SK-N-SH (cell line): ENCODE data around the gene NFKB1. TPM values are rescaled to one million over a fixed set of nuclear protein-coding genes. Genes with fewer than 3 reads are reported as not detected.

Experiments
- CTCF ChIA-PET: fragments of 300-600, 350-600 bp; formaldehyde crosslinking; extraction: SDS; loops from one replicate; lab custom pipeline; 2021; lab: Yijun Ruan, JAX
- POLR2A ChIA-PET: fragments of 350-600 bp; sonication (Branson Sonifier 250); formaldehyde crosslinking; extraction: SDS; loops from one replicate; lab custom pipeline; 2020; ENCODE audit warnings: antibody characterized with exemption, inconsistent platforms; lab: Yijun Ruan, JAX
- DNase-seq: peaks from one replicate; pipeline ENCODE4 v3.0.0; 2012
- H2AFZ ChIP-seq: fragments of 200-600 bp; sonication (generic); 2 replicates; pipeline ENCODE4 v1.8.1; 2016; ENCODE audit warnings: antibody characterized with exemption, mild to moderate bottlenecking, low read depth
- H3F3A ChIP-seq: fragments of 200-600 bp; sonication (generic); replicated peaks from 2 replicates; pipeline ENCODE3; 2016; ENCODE audit warnings: antibody characterized with exemption, mild to moderate bottlenecking; ENCODE audit not compliant: insufficient read depth
- H3K27ac ChIP-seq, 2 experiments: fragments of 200-500 bp in 1 of 2; fragments of 200-600 bp in 1 of 2; sonication (Bioruptor generic) in 1 of 2; sonication (generic), shearing (Covaris generic) in 1 of 2; 2 replicates each; pipeline versions ENCODE4 v1.5.1 to v1.6.1; 2014 to 2016; ENCODE audit warnings: low read depth in 2 of 2, inconsistent platforms in 1 of 2, low read length in 1 of 2, mild to moderate bottlenecking in 1 of 2, mixed read lengths in 1 of 2
- H3K27me3 ChIP-seq: fragments of 200-600 bp; sonication (generic), shearing (Covaris generic); 2 replicates; pipeline ENCODE4 v1.6.1; 2016; ENCODE audit warnings: mixed run types; ENCODE audit not compliant: insufficient read depth
- H3K36me3 ChIP-seq, 2 experiments: fragments of 200-500 bp in 1 of 2; fragments of 200-600 bp in 1 of 2; sonication (Bioruptor generic) in 1 of 2; sonication (generic) in 1 of 2; replicated peaks in 1 of 2; 2 replicates each; pipeline versions ENCODE3 to v1.5.1; 2014 to 2016; ENCODE audit warnings: low read length in 1 of 2, mild to moderate bottlenecking in 1 of 2; ENCODE audit not compliant: insufficient read depth in 2 of 2, control insufficient read depth in 1 of 2
- H3K4me1 ChIP-seq, 2 experiments: fragments of 200-500 bp in 1 of 2; fragments of 200-600 bp in 1 of 2; sonication (Bioruptor generic) in 1 of 2; sonication (generic), shearing (Covaris generic) in 1 of 2; 2 replicates each; pipeline versions ENCODE4 v1.5.1 to v1.6.1; 2014 to 2016; ENCODE audit warnings: low read depth in 1 of 2, low read length in 1 of 2, mixed run types in 1 of 2; ENCODE audit not compliant: insufficient read depth in 2 of 2, control insufficient read depth in 1 of 2
- H3K4me2 ChIP-seq: fragments of 200-600 bp; sonication (generic), shearing (Covaris generic); 2 replicates; pipeline ENCODE4 v1.6.1; 2017; ENCODE audit warnings: mixed run types
- H3K4me3 ChIP-seq, 2 experiments: fragments of 200-500 bp in 1 of 2; fragments of 200-600 bp in 1 of 2; sonication (Bioruptor generic) in 1 of 2; sonication (generic), shearing (Covaris generic) in 1 of 2; 2 replicates each; pipeline versions ENCODE4 v1.5.1 to v1.8.1; 2014 to 2016; ENCODE audit warnings: low read depth in 2 of 2, inconsistent platforms in 1 of 2, low read length in 1 of 2, mild to moderate bottlenecking in 1 of 2, mixed read lengths in 1 of 2, moderate library complexity in 1 of 2
- H3K79me2 ChIP-seq: fragments of 200-600 bp; sonication (generic); 2 replicates; pipeline ENCODE4 v1.8.1; 2017; ENCODE audit warnings: mild to moderate bottlenecking; ENCODE audit not compliant: insufficient read depth
- H3K9ac ChIP-seq: fragments of 200-600 bp; sonication (generic); 2 replicates; pipeline ENCODE4 v1.6.1; 2017; ENCODE audit warnings: mixed run types
- H3K9me2 ChIP-seq: fragments of 200-600 bp; sonication (generic); 2 replicates; pipeline ENCODE4 v1.6.1; 2017; ENCODE audit warnings: mixed run types
- H3K9me3 ChIP-seq: fragments of 200-600 bp; sonication (generic); 2 replicates; pipeline ENCODE4 v1.6.1; 2017; ENCODE audit warnings: mixed run types, mild to moderate bottlenecking, moderate library complexity
- H4K20me1 ChIP-seq: fragments of 200-600 bp; sonication (generic); 2 replicates; pipeline ENCODE4 v1.6.1; 2017; ENCODE audit warnings: mild to moderate bottlenecking, mixed run types; ENCODE audit not compliant: insufficient read depth
- CHD2 ChIP-seq: fragments of 150-350 bp; IDR thresholded peaks from 2 replicates; pipeline ENCODE4 v1.6.1; 2018; ENCODE audit warnings: low read length; ENCODE audit not compliant: partially characterized antibody
- ELF1 ChIP-seq: IDR thresholded peaks from 2 replicates; pipeline ENCODE4 v1.4.0; 2012
- EZH2phosphoT487 ChIP-seq: fragments of 200-600 bp; sonication (generic); IDR thresholded peaks from 2 replicates; pipeline ENCODE4 v1.6.1; 2017; ENCODE audit warnings: low read depth, mixed run types, mild to moderate bottlenecking, antibody characterized with exemption, moderate library complexity, borderline replicate concordance
- FOXJ3 ChIP-seq: sonication (generic); formaldehyde crosslinking; IDR thresholded peaks from 2 replicates; pipeline ENCODE4 v1.5.1; 2020; ENCODE audit warnings: mild to moderate bottlenecking, missing genetic modification reagents
- GATA2 ChIP-seq: sonication (generic); formaldehyde crosslinking; IDR thresholded peaks from 2 replicates; pipeline ENCODE4 v1.5.0; 2020; ENCODE audit warnings: mild to moderate bottlenecking, missing genetic modification reagents
- MAX ChIP-seq: IDR thresholded peaks from 2 replicates; pipeline ENCODE4 v1.4.0; 2012; ENCODE audit warnings: low read depth
- MEF2A ChIP-seq: IDR thresholded peaks from 2 replicates; pipeline ENCODE4 v1.4.0; 2012; ENCODE audit warnings: low read depth, borderline replicate concordance
- MXI1 ChIP-seq: IDR thresholded peaks from 2 replicates; pipeline ENCODE4 v1.6.1; 2012; ENCODE audit warnings: mild to moderate bottlenecking, low read depth, low read length, improper control_type of control experiment
- NFIC ChIP-seq: IDR thresholded peaks from 2 replicates; pipeline ENCODE4 v1.4.0; 2012; ENCODE audit warnings: borderline replicate concordance
- NRF1 ChIP-seq: IDR thresholded peaks from 2 replicates; pipeline ENCODE4 v1.6.1; 2012; ENCODE audit warnings: low read depth, mild to moderate bottlenecking, low read length
- SIN3A ChIP-seq: IDR thresholded peaks from 2 replicates; pipeline ENCODE4 v1.6.1; 2012; ENCODE audit warnings: low read depth, mild to moderate bottlenecking, low read length, moderate library complexity, borderline replicate concordance
- SMC3 ChIP-seq: IDR thresholded peaks from 2 replicates; pipeline ENCODE4 v1.6.1; 2012; ENCODE audit warnings: low read depth, low read length, improper control_type of control experiment
- TAF1 ChIP-seq: IDR thresholded peaks from 2 replicates; pipeline ENCODE4 v1.6.1; 2012; ENCODE audit warnings: low read depth, mild to moderate bottlenecking, low read length, moderate library complexity, borderline replicate concordance
- ZBTB33 ChIP-seq: IDR thresholded peaks from 2 replicates; pipeline ENCODE4 v1.4.0; 2012; ENCODE audit warnings: low read depth, borderline replicate concordance
- WGBS: methylation state at CpG from one replicate; pipeline ENCODE4 v1.1.6; 2017; ENCODE audit warnings: low lambda C conversion rate; 5-methylcytosine and 5-hydroxymethylcytosine counted together
- polyA plus RNA-seq, 3 experiments: library from polyadenylated mRNA; depleted of rRNA; stranded (reverse); fragments of >200 nt; gene quantifications; 2 replicates each; pipeline ENCODE4 v1.2.3, GENCODE V29; 2012

Gene NFKB1
- polyA plus RNA-seq, 1 of the 3 experiments (the other 2 are of a cell fraction): 14.1 TPM

GRCh38 chr4:102600689-102601088 is 99.5 kb downstream of the NFKB1 start:
- TF ChIP-seq ZBTB33 (no peak), CHD2 (no peak), MXI1 (no peak), EZH2phosphoT487 (no peak), SIN3A (no peak), FOXJ3 (CRISPR knock-in tag) (no peak), ELF1 (no peak), MAX (no peak), NFIC (no peak), GATA2 (no peak)
- ChIA-PET CTCF (no interaction called here), POLR2A (no interaction called here)
- Histone ChIP-seq H3K9me2 (no peaks in the 10 kb centered on the region), H3K9me3 (no peaks in the 10 kb centered on the region), H2AFZ (no peak overlapping the region), H3F3A (no peaks in the 10 kb centered on the region), H3K27ac (no peak overlapping the region), H3K27me3 (no peaks in the 10 kb centered on the region), H3K4me1 (no peaks in the 10 kb centered on the region), H3K4me3 (no peak overlapping the region), H3K36me3 (peaks cover 51 to 71% of the 10 kb centered on the region in 2 experiments), H3K9ac (no peak overlapping the region), H3K4me2 (no peak overlapping the region), H4K20me1 (no peaks in the 10 kb centered on the region), H3K79me2 (no peaks in the 10 kb centered on the region)
- no peak for DNase-seq

GRCh38 chr4:102601586-102602227 is 100.5 kb downstream of the NFKB1 start:
- WGBS: 93% methylated on average over 8 of the region's 8 CpGs

More at GRCh38 chr4:102601586-102602227, 100.5 kb downstream of the NFKB1 start:
- Histone ChIP-seq H3K79me2 (no peaks in the 10 kb centered on the region), H3F3A (no peaks in the 10 kb centered on the region), H3K27me3 (no peaks in the 10 kb centered on the region), H3K27ac (no peak overlapping the region), H3K4me2 (no peak overlapping the region), H3K9ac (no peak overlapping the region), H3K36me3 (peaks cover 49 to 71% of the 10 kb centered on the region in 2 experiments), H3K9me3 (no peaks in the 10 kb centered on the region), H3K9me2 (no peaks in the 10 kb centered on the region), H3K4me1 (no peaks in the 10 kb centered on the region), H4K20me1 (no peaks in the 10 kb centered on the region), H2AFZ (no peak overlapping the region), H3K4me3 (no peak overlapping the region)
- no peak for DNase-seq
- POLR2A ChIA-PET: no interaction called here
- no peak for TF ChIP-seq SMC3
- TF ChIP-seq MEF2A: no peak
- TF ChIP-seq NRF1: no peak
- no peak for TF ChIP-seq TAF1
- CTCF ChIA-PET: no interaction called here
